Chondrocyte (in vitro differentiated cells): ENCODE measurements around the gene ZPR1. TPM values are rescaled to one million over a fixed set of nuclear protein-coding genes. Genes with fewer than 3 reads are reported as not detected.
A peak's percentile ranks its signal among the peaks of the same experiment; 100 is the strongest.

Experiments
- DNase-seq: peaks from one replicate; pipeline ENCODE4 v3.0.0; 2021; ENCODE audit warnings: mixed read lengths, low spot score
- H3K27ac Mint-ChIP-seq: one replicate; pipeline ENCODE4 v1.8.0; 2021; ENCODE audit warnings: mild to moderate bottlenecking, moderate library complexity, mixed read lengths; ENCODE audit not compliant: unreplicated experiment
- H3K27me3 Mint-ChIP-seq: 2 replicates; pipeline ENCODE4 v1.8.0; 2021; ENCODE audit warnings: low read depth, mixed read lengths
- H3K36me3 Mint-ChIP-seq: 2 replicates; pipeline ENCODE4 v1.8.0; 2021; ENCODE audit warnings: low read depth, mixed read lengths
- H3K4me1 Mint-ChIP-seq: 2 replicates; pipeline ENCODE4 v1.8.0; 2021; ENCODE audit warnings: low read depth, mild to moderate bottlenecking, mixed read lengths
- H3K4me3 Mint-ChIP-seq: one replicate; pipeline ENCODE4 v1.8.0; 2021; ENCODE audit warnings: mild to moderate bottlenecking, moderate library complexity, mixed read lengths; ENCODE audit not compliant: unreplicated experiment
- H3K9me3 Mint-ChIP-seq: 2 replicates; pipeline ENCODE4 v1.8.0; 2021; ENCODE audit warnings: low read depth, mixed read lengths
- CTCF ChIP-seq: fragments of 200-600 bp; sonication (generic); IDR thresholded peaks from 2 replicates; pipeline ENCODE4 v1.5.0; 2021; ENCODE audit warnings: antibody characterized with exemption, mild to moderate bottlenecking, moderate library complexity
- total RNA-seq: library from RNA; stranded (reverse); gene quantifications from 3 replicates; pipeline ENCODE4 v1.2.1, GENCODE V29; 2021

The ZPR1 gene
- total RNA-seq, 1 donor from 2014 or later, result 40.0 TPM

- no peaks in the 10 kb centered on the region for H3K36me3 Mint-ChIP-seq
- H3K27me3 Mint-ChIP-seq, result peaks cover 5% of the 10 kb centered on the region
- H3K4me3 Mint-ChIP-seq, result no peak overlapping the region
- H3K4me1 Mint-ChIP-seq, result peaks cover 13% of the 10 kb centered on the region
- no peak for TF ChIP-seq CTCF
- H3K9me3 Mint-ChIP-seq, result no peaks in the 10 kb centered on the region
- DNase-seq, result no peak
- peak overlapping the region; percentile 49 for H3K27ac Mint-ChIP-seq
Measured at GRCh38 chr11:116725434-116726221, 62.2 kb downstream of the ZPR1 start.

DNA sequence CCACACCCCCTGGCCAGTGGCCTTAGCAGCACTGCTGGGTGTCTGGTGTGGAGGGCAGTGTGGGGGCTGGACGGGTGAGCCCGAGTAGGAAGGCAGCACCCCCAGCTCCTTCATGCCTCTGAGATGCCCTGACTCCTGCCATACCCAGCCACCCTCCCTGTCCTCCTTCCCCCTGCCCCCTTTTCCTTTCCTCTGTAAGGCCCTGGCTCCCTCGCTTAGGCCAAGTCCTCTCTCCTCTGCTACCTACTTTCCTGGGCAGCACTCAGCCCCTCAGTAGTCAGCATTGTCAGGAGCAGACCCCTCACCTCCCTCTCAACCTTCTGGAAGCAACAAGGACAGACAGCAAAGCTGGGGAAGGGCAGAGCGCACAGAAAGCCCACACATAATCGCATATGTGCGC, 63.0 kb downstream of the ZPR1 start:
- Mint-ChIP-seq H3K9me3 (no peaks in the 10 kb centered on the region), H3K27ac (no peak overlapping the region), H3K27me3 (peaks cover 5% of the 10 kb centered on the region), H3K4me1 (peaks cover 13% of the 10 kb centered on the region), H3K36me3 (no peaks in the 10 kb centered on the region), H3K4me3 (no peak overlapping the region)
- no peak for TF ChIP-seq CTCF
- no peak for DNase-seq

Other genes starting within 250 kb of the ZPR1 start
- gene BUD13, start 15.0 kb downstream of the ZPR1 start, total RNA-seq, result 9.6 to 13.1 TPM (median 10.7 TPM) in 3 replicates
- gene APOA5, start 3.9 kb upstream of the ZPR1 start, total RNA-seq, result not detected in 3 replicates
- not detected in 3 replicates for gene APOA4, start 35.3 kb upstream of the ZPR1 start, total RNA-seq
- gene APOC3, start 41.9 kb upstream of the ZPR1 start, total RNA-seq, result not detected in 3 replicates
- not detected in 3 replicates for gene APOA1, start 49.6 kb upstream of the ZPR1 start, total RNA-seq